Thyroid gland (tissue), 4 donors: ENCODE measurements around the gene KIAA2012.

Source experiments
- POLR2A ChIP-seq, 2 donors: fragments of 450-650 bp; IDR thresholded peaks; one replicate each; pipeline ENCODE4 v1.6.1; 2017; ENCODE audit warnings: antibody characterized with exemption in 2 of 2, mild to moderate bottlenecking in 2 of 2, moderate library complexity in 1 of 2
- TF ChIP-seq, protein P1 (sequence below), 6 experiments: fragments of 200-600 bp in 3 of 6; fragments of 450-650 bp in 3 of 6; sonication (generic) in 3 of 6; IDR thresholded peaks; one replicate each; pipeline ENCODE4 v1.5.1; 2016 to 2019; ENCODE audit warnings: antibody characterized with exemption in 6 of 6, mild to moderate bottlenecking in 2 of 6, inconsistent platforms in 1 of 6, moderate library complexity in 1 of 6

GRCh38 chr2:202148515-202149154, 75.6 kb downstream of the KIAA2012 start:
- TF ChIP-seq, protein P1, sequence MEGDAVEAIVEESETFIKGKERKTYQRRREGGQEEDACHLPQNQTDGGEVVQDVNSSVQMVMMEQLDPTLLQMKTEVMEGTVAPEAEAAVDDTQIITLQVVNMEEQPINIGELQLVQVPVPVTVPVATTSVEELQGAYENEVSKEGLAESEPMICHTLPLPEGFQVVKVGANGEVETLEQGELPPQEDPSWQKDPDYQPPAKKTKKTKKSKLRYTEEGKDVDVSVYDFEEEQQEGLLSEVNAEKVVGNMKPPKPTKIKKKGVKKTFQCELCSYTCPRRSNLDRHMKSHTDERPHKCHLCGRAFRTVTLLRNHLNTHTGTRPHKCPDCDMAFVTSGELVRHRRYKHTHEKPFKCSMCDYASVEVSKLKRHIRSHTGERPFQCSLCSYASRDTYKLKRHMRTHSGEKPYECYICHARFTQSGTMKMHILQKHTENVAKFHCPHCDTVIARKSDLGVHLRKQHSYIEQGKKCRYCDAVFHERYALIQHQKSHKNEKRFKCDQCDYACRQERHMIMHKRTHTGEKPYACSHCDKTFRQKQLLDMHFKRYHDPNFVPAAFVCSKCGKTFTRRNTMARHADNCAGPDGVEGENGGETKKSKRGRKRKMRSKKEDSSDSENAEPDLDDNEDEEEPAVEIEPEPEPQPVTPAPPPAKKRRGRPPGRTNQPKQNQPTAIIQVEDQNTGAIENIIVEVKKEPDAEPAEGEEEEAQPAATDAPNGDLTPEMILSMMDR (IDR thresholded peaks at IDR 0.05), result no peak
- TF ChIP-seq POLR2A (IDR thresholded peaks at IDR 0.05), result no peak
